NOMO-1 treated with DMSO at 0.1 percent for 48 hours (cell line): ENCODE results near the gene GLRA3.
"Not testable (repeated sequence)": the region's sequence is repeated elsewhere in the genome, so short reads cannot be mapped to it uniquely, and the experiment has no call there.

ENCODE experiments used
- DNase-seq: peaks from one replicate; lab custom pipeline; 2025; ENCODE audit not compliant: unreplicated experiment; lab: John Stamatoyannopoulos, UW

The GLRA3 gene

DNA sequence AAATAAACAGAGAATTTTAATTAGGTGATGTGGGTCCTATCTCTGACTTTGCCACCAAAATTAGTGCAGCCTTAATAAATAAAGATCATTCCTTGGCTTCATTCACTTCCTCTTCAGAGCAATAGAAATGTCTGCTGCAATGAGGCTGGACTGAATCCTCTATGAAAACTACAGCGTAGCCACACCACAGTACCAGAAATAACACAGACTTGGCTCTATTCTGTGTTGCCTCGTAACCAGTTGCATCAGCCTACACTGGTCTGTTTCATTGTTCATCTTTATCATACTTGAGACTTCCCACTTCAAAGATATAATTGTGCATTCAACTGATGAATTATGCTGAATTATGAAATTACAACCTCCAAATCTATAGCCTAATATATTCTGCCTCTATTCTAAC, 15.8 kb downstream of the GLRA3 start:
- DNase-seq = no peak

- no peak for DNase-seq
Observed at GRCh38 chr4:174810834-174811233, 18.2 kb downstream of the GLRA3 start.

DNA sequence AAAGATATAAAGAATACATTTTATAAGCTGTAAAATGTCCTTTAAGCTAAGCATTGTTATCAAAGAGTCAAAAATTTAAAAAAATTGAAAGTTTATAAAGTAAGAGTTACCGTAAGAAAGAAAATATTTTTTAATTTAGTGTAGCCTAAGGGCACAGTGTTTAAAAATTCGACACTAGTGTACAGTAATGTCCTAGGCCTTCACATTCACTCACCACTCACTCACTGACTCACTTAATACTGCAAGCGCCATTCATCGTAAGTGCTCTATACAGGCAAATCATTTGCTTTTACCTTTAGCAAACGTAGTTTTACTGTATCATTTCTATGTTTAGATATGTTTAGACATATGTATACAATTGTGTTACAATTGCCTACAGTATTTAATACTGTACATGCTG, 20.2 kb downstream of the GLRA3 start:
- DNase-seq = no peak

- no peak for DNase-seq
Observed at GRCh38 chr4:174808119-174808518, 20.9 kb downstream of the GLRA3 start.

DNA sequence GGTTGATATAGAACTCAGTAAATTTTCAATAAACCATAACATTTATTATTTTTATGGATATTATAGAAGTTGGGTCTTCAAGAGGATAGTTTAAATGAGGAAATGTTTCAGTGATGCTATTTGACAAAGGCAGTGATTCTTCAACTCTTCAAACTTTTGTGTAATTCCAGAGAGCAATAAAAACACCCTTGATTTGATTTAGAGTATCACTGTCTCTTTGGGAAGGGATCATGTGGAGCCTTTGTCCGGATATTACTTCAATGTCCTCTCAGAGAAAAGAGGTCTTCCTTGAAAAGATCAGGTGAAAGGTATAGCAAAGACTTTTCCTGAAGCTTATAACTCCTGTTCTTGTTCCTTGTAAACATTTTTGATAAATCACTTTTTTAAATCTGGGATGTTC, 23.3 kb downstream of the GLRA3 start:
- DNase-seq = no peak

DNA sequence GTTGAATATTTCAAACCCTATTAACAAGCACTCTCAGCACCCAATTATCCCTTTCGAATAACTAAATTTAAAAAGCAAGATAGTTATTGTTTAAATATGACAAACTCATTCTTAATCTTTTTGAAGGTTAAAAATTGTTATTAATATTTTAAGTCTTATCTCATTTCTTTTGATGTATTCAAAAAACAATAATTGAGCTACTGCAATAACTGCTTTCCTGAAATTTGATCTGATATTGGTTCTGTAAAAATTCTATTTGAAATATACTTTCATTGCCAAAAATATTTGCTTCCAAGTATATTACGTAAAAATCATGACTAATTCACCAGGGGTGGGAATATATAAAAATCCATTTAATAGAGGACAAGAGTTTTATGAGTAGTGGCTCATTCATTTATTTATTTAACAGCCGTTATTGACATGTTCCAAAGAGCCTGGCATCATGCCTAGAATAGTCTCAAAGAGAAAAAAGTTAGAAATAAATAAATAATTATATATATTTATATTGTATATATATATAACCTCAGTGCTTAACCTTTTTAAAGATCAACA, 34.4 kb downstream of the GLRA3 start:
- no peak for DNase-seq

- DNase-seq = no peak
Observed at GRCh38 chr4:174789657-174790056, 39.4 kb downstream of the GLRA3 start.

DNA sequence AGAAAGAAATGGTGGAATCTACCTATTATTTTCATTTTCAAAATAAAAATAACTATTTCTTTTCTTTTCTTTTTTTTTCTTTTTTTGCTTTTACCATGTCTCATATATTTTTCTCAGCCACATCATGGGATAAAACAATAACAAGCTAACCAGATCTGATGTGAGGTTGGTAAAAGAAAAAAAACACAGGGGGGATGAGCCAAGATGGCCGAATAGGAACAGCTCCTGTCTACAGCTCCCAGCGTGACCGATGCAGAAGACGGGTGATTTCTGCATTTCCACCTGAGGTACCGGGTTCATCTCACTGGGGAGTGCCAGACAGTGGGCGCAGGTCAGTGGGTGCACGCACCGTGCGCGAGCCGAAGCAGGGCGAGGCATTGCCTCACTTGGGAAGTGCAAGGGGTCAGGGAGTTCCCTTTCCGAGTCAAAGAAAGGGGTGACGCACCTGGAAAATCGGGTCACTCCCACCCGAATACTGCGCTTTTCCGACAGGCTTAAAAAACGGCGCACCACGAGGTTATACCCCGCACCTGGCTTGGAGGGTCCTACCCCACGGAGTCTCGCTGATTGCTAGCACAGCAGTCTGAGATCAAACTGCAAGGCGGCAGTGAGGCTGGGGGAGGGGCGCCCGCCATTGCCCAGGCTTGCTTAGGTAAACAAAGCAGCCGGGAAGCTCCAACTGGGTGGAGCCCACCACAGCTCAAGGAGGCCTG, 50.6 kb downstream of the GLRA3 start:
- DNase-seq = not testable (repeated sequence)

DNA sequence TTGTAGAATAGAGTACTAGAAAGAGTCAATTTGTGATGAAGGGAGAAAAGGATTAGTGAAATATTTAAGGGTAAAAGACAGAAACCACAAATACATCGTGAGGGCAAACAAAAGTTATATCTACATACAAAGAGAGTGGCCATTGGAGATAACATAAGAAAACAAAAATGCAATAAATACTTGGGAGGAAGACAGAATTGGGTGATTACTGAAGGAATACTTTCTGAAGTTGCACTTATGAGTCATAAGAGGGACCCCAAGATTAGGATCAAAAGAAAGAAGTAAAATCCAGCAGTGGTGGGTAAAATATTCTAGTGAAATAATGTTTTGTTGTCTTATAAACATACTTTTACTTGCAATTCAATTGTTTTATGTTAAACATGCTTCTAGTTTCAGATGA, 53.7 kb downstream of the GLRA3 start:
- no peak for DNase-seq

DNA sequence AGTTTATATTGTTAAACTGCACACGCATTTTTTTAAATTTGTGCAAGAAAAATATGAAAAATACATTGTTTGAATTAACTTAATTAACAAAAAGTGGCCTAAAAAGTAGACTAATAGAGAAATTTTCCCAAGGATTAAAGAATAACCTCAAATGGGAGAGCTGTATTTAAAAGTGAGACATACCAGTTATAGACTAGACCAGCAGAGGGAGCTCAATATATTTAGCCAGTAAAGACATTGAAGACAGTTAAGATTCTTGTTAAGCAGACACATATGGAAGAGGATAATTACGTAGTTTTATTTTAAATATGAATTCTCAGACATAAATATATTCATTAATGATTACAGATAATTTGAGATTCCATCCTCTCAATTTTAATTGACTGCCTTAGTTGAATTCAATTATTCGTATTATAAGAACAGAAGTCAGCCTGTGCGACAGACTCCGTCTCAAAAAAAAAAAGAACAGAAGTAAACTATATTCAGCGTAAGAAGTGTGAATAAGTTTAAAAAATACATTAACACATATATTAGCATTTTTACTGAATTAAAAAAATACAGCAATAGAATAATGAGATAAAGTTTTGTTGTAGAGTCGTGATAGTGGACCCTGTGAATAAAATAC, 64.8 kb downstream of the GLRA3 start:
- DNase-seq = peak; percentile 19

DNA sequence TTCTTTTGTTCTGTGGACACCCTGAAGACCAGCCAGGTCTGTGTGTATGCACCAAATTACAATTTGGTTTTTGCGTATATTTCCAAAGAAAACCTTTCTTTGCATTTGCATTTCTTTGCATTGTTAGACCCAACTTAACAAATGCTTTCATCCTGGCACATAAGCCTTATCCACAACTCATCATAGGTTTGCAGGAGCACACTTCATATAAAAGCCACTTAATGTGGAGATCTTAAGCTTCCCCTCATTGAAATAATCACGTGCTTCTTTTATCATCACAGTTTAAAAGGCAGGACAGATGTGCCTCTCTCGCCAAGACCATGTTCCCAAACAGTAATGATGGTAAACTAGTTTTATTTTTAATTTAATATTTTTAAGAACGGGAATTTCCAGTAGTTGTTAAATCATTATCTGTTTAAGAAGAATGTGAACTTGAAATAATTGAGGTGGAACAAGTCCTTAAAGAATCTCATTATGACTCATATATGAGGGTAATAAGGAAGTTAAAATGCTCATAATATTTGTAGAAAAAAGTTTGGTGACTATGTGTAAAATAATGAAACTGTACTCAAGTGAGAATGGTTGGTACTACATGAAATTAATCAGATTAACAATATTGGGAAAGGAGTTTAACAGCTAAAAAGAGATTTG, 65.5 kb downstream of the GLRA3 start:
- DNase-seq = peak; percentile 6

DNA sequence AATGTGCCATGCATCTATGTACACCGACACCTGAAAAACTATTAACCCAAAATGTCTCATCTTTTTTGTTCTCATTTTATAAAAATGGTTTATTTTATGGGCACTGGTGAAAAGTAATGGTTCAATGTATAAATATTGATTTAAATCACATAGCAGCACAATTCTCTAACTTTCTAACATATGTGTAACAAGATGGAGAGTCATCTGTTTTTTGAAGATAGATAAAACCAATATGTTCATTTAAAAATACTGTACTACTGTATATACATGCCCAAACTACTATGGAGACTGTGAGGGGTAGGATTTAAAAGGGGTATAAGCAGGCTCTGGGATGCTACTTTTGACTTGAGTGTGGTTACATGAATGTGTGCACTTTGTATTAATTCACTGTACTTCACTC, 67.6 kb downstream of the GLRA3 start:
- no peak for DNase-seq

DNA sequence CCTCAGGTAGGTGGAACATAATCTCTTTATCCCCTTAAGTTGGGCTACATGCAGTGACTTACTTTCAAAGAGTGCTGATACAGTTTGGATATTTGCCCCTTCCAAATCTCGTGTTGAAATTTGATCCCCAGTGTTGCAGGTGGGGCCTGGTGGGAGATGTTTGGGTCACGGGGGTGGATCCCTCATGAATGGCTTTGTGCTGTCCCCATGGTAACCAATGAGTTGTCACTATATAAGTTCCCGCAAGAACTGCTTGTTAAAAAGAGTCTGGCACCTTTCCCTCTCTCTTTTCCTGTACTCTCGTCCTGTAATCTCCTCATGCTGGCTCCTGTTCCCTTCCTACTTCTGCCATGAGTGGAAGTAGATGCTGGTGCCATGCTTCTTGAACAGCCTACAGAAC, 71.3 kb downstream of the GLRA3 start:
- DNase-seq = no peak

GRCh38 chr4:174753021-174753420, 76.0 kb downstream of the GLRA3 start:
- DNase-seq = no peak

DNA sequence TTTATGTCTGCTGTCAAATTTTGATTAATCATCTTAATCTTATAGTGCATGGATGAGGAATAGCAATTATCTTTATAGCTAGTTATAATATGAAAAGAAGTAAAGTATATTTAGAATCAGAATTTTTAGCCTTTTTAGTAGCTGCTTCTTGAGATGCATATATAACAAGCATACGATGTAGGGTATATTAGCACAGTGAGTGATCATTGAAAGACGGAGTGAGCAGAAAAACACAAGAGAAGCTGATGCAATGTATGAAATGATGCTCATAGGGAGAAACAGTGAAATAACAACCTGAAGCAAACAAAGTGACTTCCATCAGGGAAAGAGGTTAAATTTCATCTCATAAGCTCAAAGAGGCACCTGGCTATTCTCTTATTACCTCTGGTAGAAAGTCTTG, 77.0 kb downstream of the GLRA3 start:
- no peak for DNase-seq

- no peak for DNase-seq
Observed at GRCh38 chr4:174749091-174749490, 80.0 kb downstream of the GLRA3 start.

GRCh38 chr4:174746710-174747109, 82.3 kb downstream of the GLRA3 start:
- no peak for DNase-seq

DNA sequence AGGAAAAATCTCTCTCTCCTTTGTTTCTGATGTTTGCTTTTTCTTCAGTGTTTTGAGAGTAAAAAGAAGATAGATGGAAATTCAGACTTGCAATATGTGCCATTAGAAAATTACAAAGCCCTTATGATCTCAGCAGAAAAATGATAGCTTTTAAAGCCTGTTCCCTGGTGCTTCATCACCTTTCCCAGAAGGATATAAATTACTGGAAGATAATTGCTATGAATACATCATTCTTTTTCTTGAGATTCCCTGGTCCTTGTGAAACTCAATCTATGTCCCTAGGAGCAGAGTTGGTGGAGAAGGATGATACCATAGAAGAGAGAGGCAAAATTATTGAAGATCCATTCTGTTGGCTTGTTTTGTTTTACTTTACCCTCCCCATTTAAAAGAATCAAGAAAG, 86.5 kb downstream of the GLRA3 start:
- no peak for DNase-seq

GRCh38 chr4:174739576-174739975, 89.5 kb downstream of the GLRA3 start:
- no peak for DNase-seq

DNA sequence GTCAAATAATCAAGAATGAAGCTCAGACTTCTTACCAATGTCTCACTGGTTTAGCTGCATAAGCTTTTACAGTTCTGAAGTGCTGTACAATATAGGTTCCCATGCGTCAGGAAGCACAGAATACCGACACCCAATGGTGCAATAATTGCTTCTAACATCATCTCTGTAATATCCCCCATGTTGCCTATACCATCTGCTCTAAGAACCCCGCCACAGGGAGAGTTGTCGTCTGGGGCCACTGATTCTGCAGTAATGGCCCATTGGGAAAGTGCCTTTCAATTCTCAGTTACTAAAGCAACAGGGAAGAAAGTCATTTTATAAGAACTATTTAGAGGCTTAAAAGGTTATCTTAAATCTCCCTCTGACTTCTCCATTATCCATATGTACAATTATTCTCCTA, 94.9 kb downstream of the GLRA3 start:
- DNase-seq = no peak

DNA sequence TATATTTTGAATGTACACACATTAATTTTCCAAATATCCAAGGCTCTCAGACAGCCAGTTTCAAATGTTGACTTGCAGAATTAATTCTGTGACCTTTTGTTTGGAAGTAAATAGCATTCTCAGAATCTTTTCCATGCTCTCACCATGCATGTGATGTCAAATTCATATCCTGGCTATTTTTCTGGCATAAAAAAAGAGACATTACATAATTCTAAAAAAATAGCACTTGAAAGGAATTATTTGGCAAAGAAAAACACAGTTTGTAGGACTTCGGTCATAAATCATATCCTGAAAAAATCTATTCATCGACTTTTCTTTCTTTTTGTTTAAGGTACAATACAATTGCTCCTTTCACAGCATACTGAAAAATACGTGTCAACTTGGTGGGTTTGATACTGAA, 111.2 kb downstream of the GLRA3 start:
- DNase-seq = no peak
